Upper lobe of left lung (tissue), 4 donors: ENCODE results near the gene SCAMP3.

Source experiments
- CTCF ChIP-seq, 6 experiments: fragments of 450-650 bp in 4 of 6; fragments of 200-600 bp in 2 of 6; sonication (generic) in 2 of 6; IDR thresholded peaks; one replicate each; pipeline ENCODE4 v1.5.1; 2016 to 2019; ENCODE audit warnings: antibody characterized with exemption in 6 of 6
- POLR2A ChIP-seq, 4 donors: fragments of 450-650 bp; IDR thresholded peaks; one replicate each; pipeline ENCODE4 v1.5.1; 2016 to 2017; ENCODE audit warnings: antibody characterized with exemption in 4 of 4, mild to moderate bottlenecking in 2 of 4
- POLR2AphosphoS5 ChIP-seq, 2 donors: sonication (generic); formaldehyde crosslinking; IDR thresholded peaks; one replicate each; pipeline ENCODE4 v1.5.1; 2017; ENCODE audit warnings: antibody characterized with exemption in 2 of 2

- TF ChIP-seq CTCF (IDR thresholded peaks at IDR 0.05), result no peak
- no peak for TF ChIP-seq POLR2AphosphoS5 (IDR thresholded peaks at IDR 0.05)
- no peak for TF ChIP-seq POLR2A (IDR thresholded peaks at IDR 0.05)
Observed at GRCh38 chr1:155218854-155219591, 43.1 kb downstream of the SCAMP3 start.
